ENCODE measurements around the gene TMEM132C.

GRCh38 chr12:128743916-128744315 is 476.9 kb downstream of the TMEM132C start:
- TF ChIP-seq CTCF (IDR thresholded peaks at IDR 0.05), result no peak
- TF ChIP-seq EP300 (IDR thresholded peaks at IDR 0.05), result no peak
- TF ChIP-seq POLR2A (IDR thresholded peaks at IDR 0.05), result no peak
- TF ChIP-seq POLR2AphosphoS5 (IDR thresholded peaks at IDR 0.05), result no peak
